HG03442 (cell line): ENCODE measurements around the gene CHMP4B.
"Not testable (repeated sequence)": the region's sequence is repeated elsewhere in the genome, so short reads cannot be mapped to it uniquely, and the experiment has no call there.

Experiments
- ATAC-seq: cut with Tn5 transposase; IDR thresholded peaks from one replicate; pipeline ENCODE4 v1.9.1; 2021; ENCODE audit warnings: mild to moderate bottlenecking, moderate library complexity; ENCODE audit not compliant: unreplicated experiment

The CHMP4B gene

GRCh38 chr20:33789109-33789857 is 21.9 kb upstream of the CHMP4B start:
- no peak for ATAC-seq

GRCh38 chr20:33789858-33790182 is 21.3 kb upstream of the CHMP4B start:
- ATAC-seq = no peak

- ATAC-seq = no peak
These were observed 20.6 kb upstream of the CHMP4B start for GRCh38 chr20:33790566-33790965.

GRCh38 chr20:33791021-33791420 is 20.1 kb upstream of the CHMP4B start:
- ATAC-seq = no peak

GRCh38 chr20:33791540-33791939 is 19.6 kb upstream of the CHMP4B start:
- ATAC-seq = no peak

- no peak for ATAC-seq
These were observed 19.1 kb upstream of the CHMP4B start for GRCh38 chr20:33791959-33792597.

GRCh38 chr20:33792598-33792989 is 18.6 kb upstream of the CHMP4B start:
- not testable (repeated sequence) for ATAC-seq

GRCh38 chr20:33793011-33793931 is 17.9 kb upstream of the CHMP4B start:
- no peak for ATAC-seq

GRCh38 chr20:33796263-33796906 is 14.8 kb upstream of the CHMP4B start:
- ATAC-seq = no peak

- ATAC-seq = no peak
These were observed 14.1 kb upstream of the CHMP4B start for GRCh38 chr20:33796907-33797544.

GRCh38 chr20:33798444-33798843 is 12.7 kb upstream of the CHMP4B start:
- ATAC-seq = no peak

- ATAC-seq = no peak
These were observed 7.2 kb upstream of the CHMP4B start for GRCh38 chr20:33803921-33804337.

- ATAC-seq = no peak
These were observed 2.8 kb upstream of the CHMP4B start for GRCh38 chr20:33808388-33808787.

- ATAC-seq = no peak
These were observed 889 bp upstream of the CHMP4B start for GRCh38 chr20:33810259-33810658.

- no peak for ATAC-seq
These were observed 616 bp downstream of the CHMP4B start for GRCh38 chr20:33811776-33812151.

- ATAC-seq = no peak
These were observed 1.2 kb downstream of the CHMP4B start for GRCh38 chr20:33812152-33812849.

GRCh38 chr20:33812908-33813462 is 1.8 kb downstream of the CHMP4B start:
- ATAC-seq = no peak

- ATAC-seq = no peak
These were observed 3.1 kb downstream of the CHMP4B start for GRCh38 chr20:33814238-33814712.

- ATAC-seq = no peak
These were observed 4.5 kb downstream of the CHMP4B start for GRCh38 chr20:33815671-33816070.

- ATAC-seq = no peak
These were observed 5.0 kb downstream of the CHMP4B start for GRCh38 chr20:33816191-33816590.
